Kidney capillary endothelial cell (primary cell): ENCODE data around the gene ZNF44.

ENCODE experiments used
- DNase-seq: peaks from one replicate; pipeline ENCODE4 v3.0.0-alpha.2; 2018; ENCODE audit warnings: low spot score

Gene ZNF44

GRCh38 chr19:12261554-12261953, 33.1 kb downstream of the ZNF44 start:
- DNase-seq = no peak

GRCh38 chr19:12260861-12261260, 33.8 kb downstream of the ZNF44 start:
- no peak for DNase-seq

GRCh38 chr19:12260236-12260635, 34.4 kb downstream of the ZNF44 start:
- DNase-seq = no peak

DNA sequence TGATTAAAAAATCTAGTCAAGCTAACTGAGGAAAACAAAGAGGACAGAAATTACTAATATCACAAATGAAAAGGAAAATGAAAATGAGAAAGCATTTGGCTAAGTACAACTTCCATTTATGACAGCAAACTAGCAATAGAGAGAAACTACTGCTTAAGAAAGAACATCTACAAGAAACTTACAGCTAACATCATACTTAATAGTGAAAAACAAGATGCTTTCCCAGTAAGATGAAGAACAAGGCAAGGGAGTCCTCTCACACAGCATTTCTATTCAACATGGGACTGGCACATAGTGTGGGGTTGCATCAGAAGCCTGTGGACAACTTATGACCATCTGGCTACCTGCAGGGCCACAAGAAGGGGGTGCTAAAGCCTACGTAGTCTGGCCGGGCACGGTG, 39.3 kb downstream of the ZNF44 start:
- no peak for DNase-seq

DNA sequence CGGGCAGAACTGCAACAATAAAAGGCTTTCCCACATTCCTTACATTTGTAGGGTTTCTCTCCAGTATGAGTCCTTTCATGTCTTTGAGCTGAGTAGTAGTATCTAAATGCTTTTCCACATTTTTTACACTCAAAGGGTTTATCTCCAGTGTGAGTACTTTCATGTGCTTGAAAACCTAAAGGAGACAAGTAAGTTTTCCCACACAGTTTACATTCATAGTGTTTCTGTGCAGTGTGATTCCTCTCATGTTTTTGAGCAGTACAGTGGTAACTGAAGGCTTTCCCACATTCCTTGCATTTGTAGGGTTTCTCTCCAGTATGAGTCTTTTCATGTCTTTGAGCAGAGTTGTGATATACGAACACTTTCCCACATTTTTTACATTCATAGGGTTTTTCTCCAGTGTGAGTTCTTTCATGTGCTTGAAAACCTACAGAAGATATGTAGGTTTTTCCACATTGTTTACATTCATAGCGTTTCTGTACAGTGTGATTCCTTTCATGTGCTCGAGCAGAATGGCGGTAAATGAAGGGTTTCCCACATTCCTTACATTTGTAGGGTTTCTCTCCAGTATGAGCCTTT, 47.0 kb downstream of the ZNF44 start:
- no peak for DNase-seq

- DNase-seq = no peak
Observed at GRCh38 chr19:12244370-12244769, 50.3 kb downstream of the ZNF44 start.

DNA sequence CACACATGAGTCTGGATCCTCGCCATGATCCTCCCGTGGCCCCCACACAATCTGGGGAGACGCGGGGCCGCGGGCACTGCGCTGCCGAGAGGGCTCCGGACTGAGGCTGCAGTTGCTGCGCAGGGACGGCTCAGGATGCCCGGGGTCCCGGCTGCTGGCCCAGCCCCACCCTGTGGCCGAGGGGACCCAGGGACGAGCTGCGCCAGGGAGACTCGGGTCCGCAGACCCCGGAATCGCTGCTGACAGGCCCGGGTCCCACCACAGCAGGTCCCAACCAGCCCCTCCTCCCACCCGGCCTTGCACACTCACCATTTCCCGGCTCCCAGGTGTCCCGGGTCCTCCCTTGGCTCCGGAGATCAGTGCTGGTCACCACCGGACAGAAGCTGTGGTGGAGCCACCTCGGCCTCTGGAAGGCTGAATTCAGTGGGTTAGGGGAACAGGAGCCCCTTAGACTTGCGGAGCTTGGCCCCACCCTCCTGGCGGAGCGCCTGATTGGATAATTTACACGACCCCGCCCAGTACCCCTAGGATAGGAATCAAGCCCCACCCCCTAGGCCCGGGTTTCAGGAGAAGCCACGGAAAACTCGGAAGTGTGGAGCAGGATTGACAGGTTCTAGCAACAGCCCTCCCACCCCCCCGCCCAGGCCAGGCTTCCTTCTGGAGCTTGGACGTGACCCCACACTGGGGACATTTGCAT, 57.4 kb downstream of the ZNF44 start:
- no peak for DNase-seq

- DNase-seq = no peak
Observed at GRCh38 chr19:12232961-12233360, 61.7 kb downstream of the ZNF44 start.

DNA sequence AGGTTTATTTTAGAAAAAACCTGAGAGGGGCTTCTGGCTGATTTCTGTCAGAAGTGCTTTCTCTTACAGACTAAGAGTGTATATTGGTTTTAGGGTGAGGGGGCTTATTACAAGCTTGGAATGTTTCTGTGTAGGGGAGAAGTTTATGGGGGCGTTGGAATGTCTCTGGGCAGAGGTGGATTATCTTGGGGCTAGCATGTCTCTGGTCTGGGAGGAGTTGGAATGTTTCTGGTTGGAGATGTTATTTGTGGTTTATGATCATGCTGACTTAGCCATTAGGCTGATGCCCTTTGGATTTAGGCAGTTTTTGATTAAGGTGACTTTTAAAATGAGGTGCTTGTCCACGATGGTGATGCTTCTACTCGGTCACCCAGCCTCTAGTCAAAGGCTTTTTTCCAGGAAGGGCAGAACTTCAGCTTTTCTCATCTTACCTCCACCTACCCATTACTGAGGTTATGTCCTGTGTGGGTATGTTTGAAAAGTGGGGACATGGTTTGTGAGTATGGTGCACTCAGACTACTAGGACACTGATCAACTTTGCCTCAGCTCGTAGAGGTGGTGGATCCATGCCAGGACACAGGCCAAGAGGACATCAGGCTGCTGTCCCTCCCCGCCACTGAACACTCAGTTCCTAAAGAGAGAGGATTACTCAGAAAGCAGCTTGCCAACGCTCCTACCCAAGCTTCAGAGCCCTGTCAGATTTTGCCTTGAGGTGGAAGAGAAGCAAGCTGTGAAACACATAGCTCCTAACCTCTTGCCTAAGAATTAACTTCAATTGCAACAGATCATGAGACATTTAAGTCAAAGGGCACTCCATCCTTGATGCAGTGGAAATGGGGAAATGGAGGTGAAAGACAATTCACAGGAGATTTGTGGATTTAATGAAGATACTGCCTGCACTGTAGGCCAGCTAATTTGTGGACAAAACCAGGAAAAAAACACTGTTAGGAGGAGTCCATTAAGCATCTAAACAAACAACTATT, 63.6 kb downstream of the ZNF44 start:
- no peak for DNase-seq

GRCh38 chr19:12229990-12230389, 64.7 kb downstream of the ZNF44 start:
- no peak for DNase-seq

DNA sequence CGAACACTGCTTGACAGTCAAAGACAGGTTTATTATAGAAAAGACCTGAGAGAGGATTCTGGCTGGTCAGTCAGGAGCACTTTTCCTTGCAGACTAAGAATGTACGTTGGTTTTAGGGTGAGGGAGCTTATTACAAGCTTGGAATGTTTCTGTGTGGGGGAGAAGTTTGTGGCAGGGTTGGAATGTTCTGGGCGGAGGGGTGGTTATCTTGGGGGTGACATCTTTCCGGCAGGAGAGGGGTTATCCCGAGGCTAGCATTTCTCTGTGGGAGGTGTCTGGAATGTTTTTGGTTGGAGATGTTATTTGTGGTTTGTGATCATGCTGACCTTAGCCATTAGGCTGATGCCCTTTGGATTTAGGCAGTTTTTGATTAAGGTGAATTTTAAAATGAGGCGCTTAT, 70.0 kb downstream of the ZNF44 start:
- DNase-seq = no peak

GRCh38 chr19:12222980-12223630, 71.6 kb downstream of the ZNF44 start:
- DNase-seq = no peak
